OCI-LY3 (cell line): ENCODE data around the gene THSD7B.

Experiments used
- CTCF ChIP-seq: fragments of 200-600, 300-600 bp; sonication (generic); IDR thresholded peaks from 2 replicates; pipeline ENCODE4 v1.5.1; 2014; ENCODE audit warnings: antibody characterized with exemption, low read length, low read depth
- EZH2phosphoT487 ChIP-seq: fragments of 200-600 bp; shearing (Covaris generic); IDR thresholded peaks from 2 replicates; pipeline ENCODE4 v1.6.1; 2018; ENCODE audit warnings: antibody characterized with exemption, mixed run types, low read depth

GRCh38 chr2:137467246-137467862 is 702.0 kb downstream of the THSD7B start:
- peak; percentile 54 for TF ChIP-seq CTCF
- no peak for TF ChIP-seq EZH2phosphoT487
